IPS-20b (cell line): ENCODE results near the gene IMPACT.

Experiments
- H3K27ac ChIP-seq: one replicate; pipeline ENCODE4 v1.5.1; 2013; ENCODE audit warnings: low read length
- H3K27me3 ChIP-seq: 2 replicates; pipeline ENCODE4 v1.6.1; 2013; ENCODE audit warnings: mild to moderate bottlenecking, low read length, inconsistent platforms; ENCODE audit not compliant: insufficient read depth
- H3K36me3 ChIP-seq: 2 replicates; pipeline ENCODE4 v1.6.1; 2013; ENCODE audit warnings: low read depth, mild to moderate bottlenecking, inconsistent platforms, low read length, moderate library complexity; ENCODE audit not compliant: insufficient read depth
- H3K4me1 ChIP-seq: 2 replicates; pipeline ENCODE4 v1.6.1; 2013; ENCODE audit warnings: mild to moderate bottlenecking, control low read depth, inconsistent platforms, low read length, moderate library complexity; ENCODE audit not compliant: insufficient read depth
- H3K4me3 ChIP-seq: 2 replicates; pipeline ENCODE4 v1.5.1; 2013; ENCODE audit warnings: mild to moderate bottlenecking, low read length, inconsistent platforms
- H3K9ac ChIP-seq: 2 replicates; pipeline ENCODE4 v1.6.1; 2013; ENCODE audit warnings: low read depth, mild to moderate bottlenecking, inconsistent platforms, low read length, moderate library complexity
- H3K9me3 ChIP-seq: 2 replicates; pipeline ENCODE4 v1.6.1; 2013; ENCODE audit warnings: mild to moderate bottlenecking, low read depth, low read length, inconsistent platforms; ENCODE audit not compliant: insufficient read depth

The IMPACT gene

DNA sequence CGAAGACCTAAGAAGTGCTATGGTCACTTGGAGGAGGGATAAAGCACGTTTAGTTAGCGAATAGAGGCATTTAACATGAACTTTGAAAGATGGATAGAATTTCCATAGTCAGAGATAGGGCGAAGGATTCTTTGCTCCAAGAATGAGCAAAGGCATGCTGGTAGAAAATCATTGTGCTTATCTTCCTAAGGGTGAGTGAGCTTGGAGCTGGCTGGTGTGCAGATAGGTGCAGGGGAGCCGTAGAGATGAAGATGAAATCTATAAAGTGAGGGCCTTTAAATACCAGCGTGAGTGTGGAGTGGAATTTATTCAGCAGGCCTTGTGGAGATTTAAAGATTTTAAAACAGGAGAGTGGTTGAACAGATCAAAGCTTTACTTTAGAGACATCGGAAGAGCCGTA lies 35.5 kb downstream of the IMPACT start:
- Histone ChIP-seq H3K4me3 (no peak overlapping the region), H3K4me1 (peaks cover 5% of the 10 kb centered on the region; the same call in 1 of the 2 replicates), H3K27ac (no peak overlapping the region), H3K9me3 (no peaks in the 10 kb centered on the region), H3K9ac (no peak overlapping the region), H3K36me3 (no peaks in the 10 kb centered on the region), H3K27me3 (no peaks in the 10 kb centered on the region)

- Histone ChIP-seq H3K36me3 (no peaks in the 10 kb centered on the region), H3K9me3 (no peaks in the 10 kb centered on the region), H3K27ac (no peak overlapping the region), H3K4me3 (no peak overlapping the region), H3K27me3 (no peaks in the 10 kb centered on the region), H3K4me1 (peaks cover 5% of the 10 kb centered on the region; the same call in 1 of the 2 replicates), H3K9ac (no peak overlapping the region)
Observed at GRCh38 chr18:24462838-24463775, 36.6 kb downstream of the IMPACT start.

DNA sequence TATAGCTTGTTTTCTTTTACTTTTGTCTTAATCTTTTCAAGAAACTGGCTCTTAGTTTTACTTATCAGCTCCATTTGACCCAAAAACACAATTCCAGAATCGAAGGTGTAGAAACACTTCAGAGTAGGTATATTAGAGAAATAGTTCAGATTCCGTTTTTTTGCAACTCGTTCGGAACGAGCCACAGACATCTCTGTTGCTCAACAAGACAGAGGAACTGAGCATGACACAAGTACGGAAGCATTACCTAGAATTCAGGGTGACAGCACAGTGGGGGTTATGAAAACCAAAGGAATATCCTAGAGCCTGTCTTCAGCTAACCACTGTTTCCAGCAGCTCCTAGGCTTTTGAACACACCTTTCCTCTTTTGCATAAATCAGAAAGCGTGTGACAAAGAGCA lies 39.0 kb downstream of the IMPACT start:
- Histone ChIP-seq H3K4me1 (peaks cover 5% of the 10 kb centered on the region; the same call in 1 of the 2 replicates), H3K27me3 (no peaks in the 10 kb centered on the region), H3K9ac (no peak overlapping the region), H3K9me3 (no peaks in the 10 kb centered on the region), H3K4me3 (no peak overlapping the region), H3K27ac (no peak overlapping the region), H3K36me3 (no peaks in the 10 kb centered on the region)

- Histone ChIP-seq H3K4me3 (no peak overlapping the region), H3K36me3 (no peaks in the 10 kb centered on the region), H3K27ac (no peak overlapping the region), H3K27me3 (no peaks in the 10 kb centered on the region), H3K9me3 (no peaks in the 10 kb centered on the region), H3K4me1 (peaks cover 5% of the 10 kb centered on the region; the same call in 1 of the 2 replicates), H3K9ac (no peak overlapping the region)
Observed at GRCh38 chr18:24466771-24467170, 40.3 kb downstream of the IMPACT start.

GRCh38 chr18:24470022-24470618 lies 43.6 kb downstream of the IMPACT start:
- H3K9ac ChIP-seq, result no peak overlapping the region
- no peak overlapping the region for H3K4me3 ChIP-seq
- no peaks in the 10 kb centered on the region for H3K4me1 ChIP-seq
- H3K27me3 ChIP-seq, result no peaks in the 10 kb centered on the region
- H3K27ac ChIP-seq, result no peak overlapping the region
- H3K9me3 ChIP-seq, result no peaks in the 10 kb centered on the region
- no peaks in the 10 kb centered on the region for H3K36me3 ChIP-seq

GRCh38 chr18:24470805-24471204 lies 44.3 kb downstream of the IMPACT start:
- Histone ChIP-seq H3K4me1 (no peaks in the 10 kb centered on the region), H3K27ac (no peak overlapping the region)

DNA sequence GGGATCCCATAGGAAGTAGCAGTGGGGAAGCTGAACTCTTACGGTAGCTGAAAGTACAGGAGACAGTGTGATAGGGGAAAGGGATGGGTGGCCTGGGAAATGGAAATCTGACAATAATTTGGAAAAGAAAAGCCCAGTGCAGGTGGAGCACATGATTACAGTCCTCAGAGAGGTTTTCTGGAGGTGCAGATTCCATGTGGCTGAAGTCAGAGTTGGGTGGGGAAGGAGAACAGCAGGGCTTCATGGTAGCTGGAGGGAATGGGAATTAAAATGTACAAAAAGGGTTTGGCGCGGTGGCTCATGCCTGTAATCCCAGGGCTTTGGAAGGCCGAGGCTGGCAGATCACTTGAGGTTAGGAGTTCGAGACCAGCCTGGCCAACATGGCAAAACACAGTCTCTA lies 46.1 kb downstream of the IMPACT start:
- H3K36me3 ChIP-seq, result no peaks in the 10 kb centered on the region
- no peak overlapping the region for H3K9ac ChIP-seq
- no peak overlapping the region for H3K27ac ChIP-seq
- no peaks in the 10 kb centered on the region for H3K27me3 ChIP-seq
- no peaks in the 10 kb centered on the region for H3K9me3 ChIP-seq
- no peaks in the 10 kb centered on the region for H3K4me1 ChIP-seq
- H3K4me3 ChIP-seq, result no peak overlapping the region

More at GRCh38 chr18:24470805-24471204, 44.3 kb downstream of the IMPACT start:
- Histone ChIP-seq H3K36me3 (no peaks in the 10 kb centered on the region), H3K9ac (no peak overlapping the region), H3K4me3 (no peak overlapping the region), H3K27me3 (no peaks in the 10 kb centered on the region), H3K9me3 (no peaks in the 10 kb centered on the region)

- Histone ChIP-seq H3K4me3 (no peak overlapping the region), H3K36me3 (no peaks in the 10 kb centered on the region), H3K4me1 (no peaks in the 10 kb centered on the region), H3K27me3 (no peaks in the 10 kb centered on the region), H3K9me3 (no peaks in the 10 kb centered on the region), H3K27ac (no peak overlapping the region), H3K9ac (no peak overlapping the region)
Observed at GRCh38 chr18:24474406-24474805, 47.9 kb downstream of the IMPACT start.

GRCh38 chr18:24475926-24476589 lies 49.6 kb downstream of the IMPACT start:
- Histone ChIP-seq H3K27me3 (no peaks in the 10 kb centered on the region), H3K9me3 (no peaks in the 10 kb centered on the region), H3K27ac (no peak overlapping the region), H3K36me3 (no peaks in the 10 kb centered on the region), H3K4me3 (no peak overlapping the region), H3K9ac (no peak overlapping the region), H3K4me1 (no peaks in the 10 kb centered on the region)

GRCh38 chr18:24479371-24479770 lies 52.9 kb downstream of the IMPACT start:
- no peak overlapping the region for H3K27ac ChIP-seq
- no peaks in the 10 kb centered on the region for H3K4me1 ChIP-seq
- H3K27me3 ChIP-seq, result no peaks in the 10 kb centered on the region
- H3K9me3 ChIP-seq, result no peaks in the 10 kb centered on the region
- H3K4me3 ChIP-seq, result no peak overlapping the region
- H3K36me3 ChIP-seq, result no peaks in the 10 kb centered on the region
- H3K9ac ChIP-seq, result no peak overlapping the region

- Histone ChIP-seq H3K4me1 (no peaks in the 10 kb centered on the region), H3K27ac (no peak overlapping the region), H3K9me3 (no peaks in the 10 kb centered on the region), H3K9ac (no peak overlapping the region), H3K36me3 (no peaks in the 10 kb centered on the region), H3K27me3 (no peaks in the 10 kb centered on the region), H3K4me3 (no peak overlapping the region)
Observed at GRCh38 chr18:24482821-24483220, 56.4 kb downstream of the IMPACT start.
